Measurements from ENCODE around the gene C1orf167.

Gene C1orf167

DNA sequence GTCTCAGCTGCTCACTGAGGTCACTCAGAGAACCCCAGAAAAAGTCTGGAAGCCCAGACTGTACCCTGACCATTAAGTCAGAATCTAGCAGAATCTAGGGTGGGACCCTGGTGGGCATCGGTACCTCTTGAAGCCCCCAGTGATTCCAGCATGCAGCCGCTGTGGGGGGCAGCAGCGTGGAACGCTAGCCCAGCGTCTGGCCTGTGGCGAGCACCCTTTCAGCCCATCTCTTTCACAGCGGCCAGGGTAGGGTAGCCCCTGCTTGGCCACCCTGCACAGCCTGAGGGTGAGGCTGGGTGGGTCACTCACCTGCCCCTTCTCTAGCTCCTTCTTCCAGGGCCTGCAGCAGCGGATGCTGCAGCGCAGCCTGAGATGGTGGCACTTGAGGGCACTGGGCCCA is 16.3 kb downstream of the C1orf167 start:
- no peak overlapping the region for H3K4me3 ChIP-seq (ENCODE audit: low read depth, low read length)
- TF ChIP-seq, protein P1, sequence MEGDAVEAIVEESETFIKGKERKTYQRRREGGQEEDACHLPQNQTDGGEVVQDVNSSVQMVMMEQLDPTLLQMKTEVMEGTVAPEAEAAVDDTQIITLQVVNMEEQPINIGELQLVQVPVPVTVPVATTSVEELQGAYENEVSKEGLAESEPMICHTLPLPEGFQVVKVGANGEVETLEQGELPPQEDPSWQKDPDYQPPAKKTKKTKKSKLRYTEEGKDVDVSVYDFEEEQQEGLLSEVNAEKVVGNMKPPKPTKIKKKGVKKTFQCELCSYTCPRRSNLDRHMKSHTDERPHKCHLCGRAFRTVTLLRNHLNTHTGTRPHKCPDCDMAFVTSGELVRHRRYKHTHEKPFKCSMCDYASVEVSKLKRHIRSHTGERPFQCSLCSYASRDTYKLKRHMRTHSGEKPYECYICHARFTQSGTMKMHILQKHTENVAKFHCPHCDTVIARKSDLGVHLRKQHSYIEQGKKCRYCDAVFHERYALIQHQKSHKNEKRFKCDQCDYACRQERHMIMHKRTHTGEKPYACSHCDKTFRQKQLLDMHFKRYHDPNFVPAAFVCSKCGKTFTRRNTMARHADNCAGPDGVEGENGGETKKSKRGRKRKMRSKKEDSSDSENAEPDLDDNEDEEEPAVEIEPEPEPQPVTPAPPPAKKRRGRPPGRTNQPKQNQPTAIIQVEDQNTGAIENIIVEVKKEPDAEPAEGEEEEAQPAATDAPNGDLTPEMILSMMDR (IDR thresholded peaks at IDR 0.05; ENCODE audit: control insufficient read depth, extremely low read depth, insufficient read depth) = no peak
- no peak for DNase-seq (ENCODE audit: low read depth)

DNA sequence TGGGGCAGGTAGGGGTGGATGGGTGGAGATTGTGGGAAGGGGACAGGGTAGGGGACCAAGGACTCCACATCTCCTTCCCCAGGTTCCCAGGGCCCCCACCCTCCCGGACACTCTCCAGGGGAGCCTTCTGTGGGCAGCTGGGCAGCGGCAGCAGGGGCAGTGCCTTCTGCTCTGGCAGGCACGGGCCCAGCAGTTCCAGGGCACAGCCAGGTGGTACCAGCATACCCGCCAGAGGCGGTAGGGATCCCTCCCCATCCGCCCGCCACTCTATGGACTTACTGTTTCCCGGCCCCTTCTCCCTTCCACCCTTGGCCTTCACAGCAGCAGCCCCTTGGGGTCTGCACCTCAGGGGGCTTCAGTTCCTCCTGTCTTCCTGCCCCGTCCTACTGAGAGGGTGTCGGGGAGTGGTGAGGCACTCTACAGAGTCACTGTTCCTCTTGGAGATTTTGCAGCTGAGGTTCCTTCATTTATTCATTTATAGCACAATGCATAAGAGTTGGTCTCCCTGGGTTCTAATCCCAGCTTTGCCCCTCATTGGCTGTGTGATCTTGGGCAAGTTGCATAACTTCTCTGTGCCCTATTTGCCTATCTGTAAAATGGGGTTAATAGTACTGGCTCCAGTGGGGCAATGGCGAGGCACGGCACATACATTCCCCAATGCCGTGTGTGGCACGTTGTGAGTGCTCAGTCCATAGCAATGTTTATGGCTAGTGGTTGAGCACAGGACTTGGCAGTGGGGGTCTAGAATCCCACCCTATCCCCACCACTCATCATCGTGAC is 17.0 kb downstream of the C1orf167 start:
- TF ChIP-seq, protein P1 (IDR thresholded peaks at IDR 0.05; ENCODE audit: control insufficient read depth, extremely low read depth, insufficient read depth) = no peak
- no peak for DNase-seq (ENCODE audit: low read depth)
- H3K4me3 ChIP-seq (ENCODE audit: low read depth, low read length) = no peak overlapping the region

DNA sequence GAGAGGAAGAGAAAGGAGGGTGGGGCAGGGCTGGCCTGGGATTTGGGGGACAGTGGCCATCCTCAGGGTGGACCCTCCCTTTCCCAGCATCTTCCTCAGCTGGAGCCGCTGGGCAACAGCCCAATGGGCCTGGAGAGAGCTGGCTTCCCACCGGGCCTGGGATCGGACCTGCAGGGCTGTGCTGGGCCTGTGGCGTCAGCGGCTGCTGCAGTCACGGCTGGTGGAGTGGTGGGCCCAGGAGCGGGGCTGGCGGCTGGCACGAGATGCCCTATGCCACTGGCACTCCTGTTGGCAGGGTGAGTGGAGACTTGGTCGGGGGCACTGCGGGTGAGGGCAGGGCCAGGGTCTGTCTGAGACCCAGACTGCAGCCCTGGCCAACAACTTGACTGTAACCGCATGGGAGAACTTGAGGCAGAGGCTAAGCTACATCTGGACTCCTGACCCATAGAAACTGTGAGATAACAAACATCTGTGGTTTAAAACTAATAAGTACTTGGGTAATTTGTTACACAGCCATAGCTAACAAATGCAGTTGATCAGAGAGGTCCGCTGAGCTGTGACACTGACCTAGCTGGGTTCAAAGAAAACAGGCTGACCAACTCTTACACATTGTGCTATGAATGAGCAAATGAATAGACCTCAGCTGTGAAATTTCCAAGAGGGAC is 17.9 kb downstream of the C1orf167 start:
- DNase-seq (ENCODE audit: low read depth) = no peak
- H3K4me3 ChIP-seq (ENCODE audit: low read depth, low read length) = no peak overlapping the region
- TF ChIP-seq, protein P1 (IDR thresholded peaks at IDR 0.05; ENCODE audit: control insufficient read depth, extremely low read depth, insufficient read depth) = no peak

DNA sequence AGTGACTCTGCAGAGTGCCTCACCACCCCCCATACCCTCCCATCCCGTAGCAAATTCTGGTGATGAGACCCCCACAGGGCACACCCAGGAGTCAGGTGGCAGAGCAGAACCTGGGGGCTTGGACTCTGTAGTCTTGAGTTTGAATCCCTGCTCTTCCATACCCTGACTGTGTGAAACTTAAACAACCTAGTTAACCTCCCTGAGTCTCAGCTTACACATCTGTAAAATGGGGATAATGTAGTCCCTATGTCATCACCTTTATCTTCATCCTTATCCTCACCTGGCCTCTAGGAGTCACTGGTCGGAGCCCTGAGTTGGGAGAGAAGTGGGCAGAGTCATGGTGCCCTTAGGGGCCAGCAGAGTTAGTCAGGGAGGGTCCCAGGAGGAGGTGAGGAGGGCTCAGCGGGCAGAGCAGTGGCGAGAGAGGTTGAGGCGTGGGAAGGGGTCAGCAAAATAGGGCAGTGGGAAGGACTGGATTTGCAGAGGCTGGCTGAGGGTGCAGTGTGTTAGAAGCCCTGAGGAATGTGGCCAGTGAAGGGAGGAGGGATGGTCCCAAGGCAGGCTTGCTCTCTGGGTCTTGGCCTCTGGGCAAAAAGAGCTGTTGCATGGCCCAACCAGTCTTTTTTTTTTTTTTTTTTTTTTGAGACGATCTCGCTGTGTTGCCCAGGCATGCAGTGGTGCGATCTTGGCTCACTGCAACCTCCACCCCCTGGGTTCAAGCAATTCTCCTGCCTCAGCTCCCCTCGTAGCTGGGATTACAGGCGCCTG is 18.6 kb downstream of the C1orf167 start:
- no peak for DNase-seq (ENCODE audit: low read depth)
- TF ChIP-seq, protein P1 (IDR thresholded peaks at IDR 0.05; ENCODE audit: control insufficient read depth, extremely low read depth, insufficient read depth) = no peak
- H3K4me3 ChIP-seq (ENCODE audit: low read depth, low read length) = no peak overlapping the region

DNA sequence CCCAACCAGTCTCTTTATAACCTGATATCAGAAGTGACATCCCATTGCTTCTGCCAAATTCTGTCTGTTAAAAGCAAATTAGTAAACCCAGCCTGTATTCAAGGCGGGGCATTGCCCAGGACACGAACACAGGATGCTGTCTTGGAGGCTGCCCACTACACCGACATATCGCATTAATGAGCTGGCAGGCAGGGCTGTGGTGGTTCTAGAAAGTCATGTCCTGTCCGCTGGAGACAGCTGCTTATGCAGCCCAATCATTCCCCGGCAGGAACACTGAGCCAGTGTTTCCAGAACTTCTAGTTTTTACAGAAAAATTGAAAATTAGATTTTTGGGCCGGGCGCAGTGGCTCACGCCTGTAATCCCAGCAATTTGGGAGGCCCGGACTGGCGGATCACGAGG is 19.3 kb downstream of the C1orf167 start:
- TF ChIP-seq, protein P1 (IDR thresholded peaks at IDR 0.05; ENCODE audit: control insufficient read depth, extremely low read depth, insufficient read depth) = no peak
- no peak overlapping the region for H3K4me3 ChIP-seq (ENCODE audit: low read depth, low read length)
- DNase-seq (ENCODE audit: low read depth) = no peak

DNA sequence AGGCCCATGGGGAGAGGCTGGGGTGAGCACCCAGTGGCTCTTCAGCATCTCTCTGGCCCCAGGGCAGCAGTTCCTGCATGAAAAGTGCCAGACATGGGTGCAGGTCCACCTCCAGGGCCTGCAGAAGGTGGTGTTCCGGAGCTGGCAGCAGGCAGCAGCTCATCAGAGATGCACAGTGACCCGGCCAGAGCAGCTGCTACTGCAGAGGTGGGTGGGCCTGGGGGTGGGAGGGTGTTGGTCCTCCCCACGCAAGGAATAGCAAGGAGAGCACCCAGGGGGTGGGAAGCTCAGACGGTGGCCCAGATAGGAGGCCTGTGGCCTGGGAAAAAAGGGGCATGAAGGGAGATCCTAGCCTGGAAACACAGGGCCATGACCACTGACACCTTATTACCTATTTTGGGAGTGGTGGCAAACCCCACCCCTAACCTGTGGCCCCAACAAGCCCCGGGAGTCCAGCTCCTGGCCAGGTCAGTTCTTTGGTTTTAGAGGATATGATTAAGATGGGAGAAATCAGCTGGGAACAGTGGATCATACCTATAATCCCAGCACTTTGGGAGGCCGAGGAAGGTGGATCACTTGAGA is 20.2 kb downstream of the C1orf167 start:
- no peak overlapping the region for H3K4me3 ChIP-seq (ENCODE audit: low read depth, low read length)
- no peak for DNase-seq (ENCODE audit: low read depth)
- TF ChIP-seq, protein P1 (IDR thresholded peaks at IDR 0.05; ENCODE audit: control insufficient read depth, extremely low read depth, insufficient read depth) = no peak
